Neuronal stem cell (in vitro differentiated cells): ENCODE measurements around the gene CATSPER3. TPM values are rescaled to one million over a fixed set of nuclear protein-coding genes. Genes with fewer than 3 reads are reported as not detected.

ENCODE experiments used
- DNase-seq: peaks from one replicate; pipeline ENCODE4 v3.0.0-alpha.2; 2013; ENCODE audit warnings: low spot score
- H2AFZ ChIP-seq: one replicate; pipeline ENCODE4 v1.6.1; 2013; ENCODE audit warnings: mild to moderate bottlenecking, low read length, inconsistent platforms
- H2AK5ac ChIP-seq: 2 replicates; pipeline ENCODE4 v1.6.1; 2013; ENCODE audit warnings: low read depth, mild to moderate bottlenecking, inconsistent platforms, low read length, moderate library complexity, mixed read lengths
- H2BK120ac ChIP-seq: 2 replicates; pipeline ENCODE4 v1.6.1; 2013; ENCODE audit warnings: low read depth, mild to moderate bottlenecking, inconsistent platforms, low read length, moderate library complexity, mixed read lengths
- H2BK12ac ChIP-seq: one replicate; pipeline ENCODE4 v1.6.1; 2013; ENCODE audit warnings: low read length, inconsistent platforms
- H2BK15ac ChIP-seq: 2 replicates; pipeline ENCODE4 v1.6.1; 2013; ENCODE audit warnings: mild to moderate bottlenecking, low read length, inconsistent platforms, mixed read lengths
- H2BK5ac ChIP-seq: one replicate; pipeline ENCODE4 v1.6.1; 2013; ENCODE audit warnings: inconsistent platforms, mild to moderate bottlenecking, low read length, moderate library complexity
- H3K14ac ChIP-seq: one replicate; pipeline ENCODE4 v1.6.1; 2013; ENCODE audit warnings: low read length, inconsistent platforms
- H3K18ac ChIP-seq: 2 replicates; pipeline ENCODE4 v1.6.1; 2013; ENCODE audit warnings: low read length, inconsistent platforms
- H3K23ac ChIP-seq: 2 replicates; pipeline ENCODE4 v1.6.1; 2013; ENCODE audit warnings: low read depth, mild to moderate bottlenecking, mixed read lengths, low read length, inconsistent platforms; ENCODE audit not compliant: poor library complexity
- H3K27ac ChIP-seq: replicated peaks from 3 replicates; pipeline ENCODE4 v1.5.1; 2013; ENCODE audit warnings: low read length, inconsistent platforms
- H3K27me3 ChIP-seq, 3 experiments: 2 replicates each; pipeline ENCODE4 v1.6.1; 2013; ENCODE audit warnings: low read length in 3 of 3, mild to moderate bottlenecking in 2 of 3, inconsistent platforms in 1 of 3, low read depth in 1 of 3, mixed read lengths in 1 of 3, moderate library complexity in 1 of 3; ENCODE audit not compliant: control insufficient read depth in 3 of 3, insufficient read depth in 3 of 3
- H3K36me3 ChIP-seq, 2 donors: replicated peaks in 1 of 2; 2 replicates each; pipeline ENCODE4 v1.6.1; 2013; ENCODE audit warnings: low read length in 2 of 2; ENCODE audit not compliant: control insufficient read depth in 2 of 2, insufficient read depth in 2 of 2
- H3K4ac ChIP-seq: 2 replicates; pipeline ENCODE4 v1.6.1; 2013; ENCODE audit warnings: inconsistent platforms, mild to moderate bottlenecking, low read length, moderate library complexity
- H3K4me1 ChIP-seq, 2 donors: 1 replicate in 1 of 2; 2 replicates in 1 of 2; pipeline ENCODE4 v1.6.1; 2013; ENCODE audit warnings: low read length in 2 of 2, low read depth in 1 of 2; ENCODE audit not compliant: control insufficient read depth in 2 of 2, insufficient read depth in 1 of 2
- H3K4me2 ChIP-seq: one replicate; pipeline ENCODE4 v1.6.1; 2013; ENCODE audit warnings: mild to moderate bottlenecking, low read length, inconsistent platforms; ENCODE audit not compliant: insufficient read depth, poor library complexity, severe bottlenecking
- H3K4me3 ChIP-seq, 2 donors: 2 replicates each; pipeline ENCODE4 v1.5.1; 2013; ENCODE audit warnings: low read length in 2 of 2, mild to moderate bottlenecking in 2 of 2, inconsistent platforms in 1 of 2, moderate library complexity in 1 of 2
- H3K79me1 ChIP-seq: one replicate; pipeline ENCODE4 v1.6.1; 2013; ENCODE audit warnings: low read depth, mild to moderate bottlenecking, inconsistent platforms, low read length, moderate library complexity
- H3K9ac ChIP-seq: one replicate; pipeline ENCODE4 v1.6.1; 2013; ENCODE audit warnings: mild to moderate bottlenecking, low read depth, low read length, inconsistent platforms; ENCODE audit not compliant: poor library complexity
- H3K9me3 ChIP-seq, 2 donors: replicated peaks in 1 of 2; 2 replicates each; pipeline versions ENCODE3 to v1.6.1; 2013; ENCODE audit warnings: low read length in 2 of 2, mild to moderate bottlenecking in 2 of 2, inconsistent platforms in 1 of 2, low read depth in 1 of 2, mixed read lengths in 1 of 2, moderate library complexity in 1 of 2; ENCODE audit not compliant: control insufficient read depth in 2 of 2, insufficient read depth in 1 of 2
- H4K8ac ChIP-seq: one replicate; pipeline ENCODE4 v1.6.1; 2013; ENCODE audit warnings: low read depth, mild to moderate bottlenecking, inconsistent platforms, low read length, moderate library complexity
- H4K91ac ChIP-seq: one replicate; pipeline ENCODE4 v1.6.1; 2013; ENCODE audit warnings: low read length, low read depth, mild to moderate bottlenecking, inconsistent platforms; ENCODE audit not compliant: poor library complexity
- WGBS, 2 donors: extraction: QIAGEN DNeasy Blood & Tissue Kit; methylation state at CpG; one replicate each; pipeline ENCODE4 v1.1.7; 2013; ENCODE audit warnings: missing lambda C conversion rate in 2 of 2, mixed read lengths in 1 of 2; ENCODE audit not compliant: insufficient read length in 2 of 2, insufficient replicate concordance in 1 of 2; ENCODE audit errors: extremely low coverage in 2 of 2; 5-methylcytosine and 5-hydroxymethylcytosine counted together
- polyA plus RNA-seq, 2 experiments: library from polyadenylated mRNA; stranded (reverse); fragments of 200-250 nt; gene quantifications; one replicate each; pipeline ENCODE4 v1.2.3, GENCODE V29; 2013

The CATSPER3 gene
- polyA plus RNA-seq (2013, experiment 1 of 2): 0.08 TPM
- polyA plus RNA-seq (2013, experiment 2 of 2): 0.07 TPM

DNA sequence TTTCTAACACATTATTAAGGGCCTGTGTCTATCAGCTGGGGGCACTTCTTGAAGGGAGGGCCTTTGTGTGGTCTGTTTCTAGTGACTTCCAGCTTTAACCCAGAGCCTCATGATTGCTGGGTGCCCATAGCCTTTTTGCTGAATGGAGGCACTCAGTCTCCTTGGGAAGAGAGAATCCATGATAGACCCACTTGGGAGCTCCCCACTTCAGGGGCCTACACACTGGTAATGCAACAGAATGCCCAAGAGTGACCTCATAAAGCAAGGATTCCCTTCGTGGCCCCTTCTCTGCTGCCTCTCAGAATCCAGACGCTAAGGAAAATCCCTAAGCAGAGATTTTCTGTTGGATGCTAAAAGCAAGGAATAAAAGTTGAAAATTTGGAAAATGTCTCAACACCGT, at the start of gene CATSPER3:
TSS of gene CATSPER3 (plus strand) at position 301 of the 400 bp plus-strand sequence. CDS start at position 386, 85 bp downstream.
- Histone ChIP-seq H3K4me1 (no peaks in the 10 kb centered on the region), H4K91ac (no peak within 1 kb of the TSS), H2BK5ac (no peak within 1 kb of the TSS), H3K4me2 (no peak within 1 kb of the TSS), H2BK12ac (no peak within 1 kb of the TSS), H3K4ac (no peak within 1 kb of the TSS), H2BK15ac (no peak within 1 kb of the TSS), H3K18ac (no peak within 1 kb of the TSS), H3K9ac (no peak within 1 kb of the TSS), H2BK120ac (no peak within 1 kb of the TSS), H3K27ac (no peak within 1 kb of the TSS), H3K36me3 (peaks cover 0 to 1% of the 10 kb centered on the region in 2 donors), H2AK5ac (no peak within 1 kb of the TSS), H3K4me3 (no peak within 1 kb of the TSS), H3K23ac (no peak within 1 kb of the TSS), H2AFZ (no peak within 1 kb of the TSS), H3K79me1 (no peaks in the 10 kb centered on the region), H3K14ac (no peak within 1 kb of the TSS), H4K8ac (no peak within 1 kb of the TSS), H3K27me3 (no peaks in the 10 kb centered on the region), H3K9me3 (no peaks in the 10 kb centered on the region)
- no CpG with 5 or more reads among the region's 3 CpGs for WGBS, 2 donors
- no peak for DNase-seq

DNA sequence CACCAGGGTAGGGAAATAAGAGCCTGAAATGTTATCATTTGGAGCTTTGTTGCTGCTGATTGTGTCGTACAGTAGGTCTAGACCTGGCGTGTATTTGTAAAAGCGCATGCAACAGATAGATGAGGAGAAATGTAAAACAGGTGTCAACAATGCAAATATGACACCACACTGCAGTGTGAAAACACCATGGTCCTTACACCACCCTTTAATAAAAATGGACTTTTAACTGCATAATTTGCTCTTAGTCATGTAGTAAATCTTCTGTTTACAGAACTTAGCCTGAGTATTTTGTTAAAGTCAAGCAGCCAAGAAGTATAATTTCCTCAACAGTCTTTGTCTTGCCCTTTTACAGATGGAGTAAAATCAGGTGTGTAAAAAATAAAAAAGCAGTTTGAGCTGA, 48.8 kb upstream of the CATSPER3 start:
- H2BK5ac ChIP-seq: no peak overlapping the region
- H3K27me3 ChIP-seq: no peaks in the 10 kb centered on the region
- no CpG with 5 or more reads among the region's 3 CpGs for WGBS, 2 donors
- H3K9me3 ChIP-seq: no peaks in the 10 kb centered on the region
- H3K4me3 ChIP-seq: no peak overlapping the region
- peaks cover 0 to 70% of the 10 kb centered on the region in 2 donors for H3K36me3 ChIP-seq
- H2AFZ ChIP-seq: no peak overlapping the region
- H2BK15ac ChIP-seq: no peak overlapping the region
- H3K79me1 ChIP-seq: no peaks in the 10 kb centered on the region
- no peak overlapping the region for H2BK120ac ChIP-seq
- no peak overlapping the region for H3K27ac ChIP-seq
- no peak overlapping the region for H2AK5ac ChIP-seq
- H3K9ac ChIP-seq: no peak overlapping the region
- no peak overlapping the region for H3K4me2 ChIP-seq
- H3K23ac ChIP-seq: no peak overlapping the region
- no peak overlapping the region for H3K14ac ChIP-seq
- no peak overlapping the region for H3K4ac ChIP-seq
- no peak overlapping the region for H4K8ac ChIP-seq
- no peak overlapping the region for H3K18ac ChIP-seq
- H3K4me1 ChIP-seq: no peaks in the 10 kb centered on the region
- H2BK12ac ChIP-seq: no peak overlapping the region
- H4K91ac ChIP-seq: no peak overlapping the region
- DNase-seq: no peak

DNA sequence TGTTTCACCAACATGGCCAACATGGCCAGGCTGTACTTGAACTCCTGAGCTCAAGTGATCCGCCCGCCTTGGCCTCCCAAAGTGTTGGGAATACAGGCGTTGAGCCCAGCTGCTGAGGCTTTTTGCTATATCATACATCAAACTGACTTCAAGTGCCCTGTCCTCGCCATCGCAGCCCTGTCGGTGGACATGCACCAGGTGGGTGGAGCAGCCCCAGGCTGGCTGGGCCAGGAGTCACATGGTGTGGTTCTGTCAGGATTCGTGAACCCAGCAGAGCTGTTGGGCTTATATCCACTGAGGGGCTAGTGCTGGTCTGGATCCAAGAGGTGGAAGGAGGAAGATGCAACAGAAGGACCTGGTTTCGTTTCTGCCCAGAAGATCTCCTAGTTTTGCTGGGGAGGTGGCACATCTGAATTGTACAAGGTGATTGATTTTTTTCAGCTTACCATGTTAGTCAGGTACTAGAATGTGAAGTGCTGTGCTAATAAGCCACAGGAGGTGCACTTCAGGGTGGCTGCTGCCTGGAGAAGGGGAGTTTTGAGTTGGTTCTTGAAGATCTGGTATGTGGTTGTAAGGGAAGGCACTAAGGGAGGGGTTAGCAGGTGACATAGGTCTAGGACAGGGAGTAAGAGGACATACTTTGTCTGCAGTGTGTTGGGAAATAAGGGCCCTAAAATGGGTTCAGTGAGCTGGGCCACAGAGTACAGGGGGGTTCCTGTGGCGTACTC, 46.7 kb upstream of the CATSPER3 start:
- Histone ChIP-seq H3K27ac (no peak overlapping the region), H3K4me2 (no peak overlapping the region), H3K9me3 (no peaks in the 10 kb centered on the region), H3K18ac (no peak overlapping the region), H3K36me3 (peaks cover 0 to 53% of the 10 kb centered on the region in 2 donors), H3K9ac (no peak overlapping the region), H2BK12ac (no peak overlapping the region), H2AK5ac (no peak overlapping the region), H3K4ac (no peak overlapping the region), H3K14ac (no peak overlapping the region), H3K4me1 (no peaks in the 10 kb centered on the region), H3K23ac (no peak overlapping the region), H3K4me3 (no peak overlapping the region), H4K91ac (no peak overlapping the region), H2BK15ac (no peak overlapping the region), H3K79me1 (no peaks in the 10 kb centered on the region), H2BK120ac (no peak overlapping the region), H3K27me3 (no peaks in the 10 kb centered on the region), H4K8ac (no peak overlapping the region), H2BK5ac (no peak overlapping the region), H2AFZ (no peak overlapping the region)
- no CpG with 5 or more reads among the region's 9 CpGs for WGBS, 2 donors
- DNase-seq: no peak

DNA sequence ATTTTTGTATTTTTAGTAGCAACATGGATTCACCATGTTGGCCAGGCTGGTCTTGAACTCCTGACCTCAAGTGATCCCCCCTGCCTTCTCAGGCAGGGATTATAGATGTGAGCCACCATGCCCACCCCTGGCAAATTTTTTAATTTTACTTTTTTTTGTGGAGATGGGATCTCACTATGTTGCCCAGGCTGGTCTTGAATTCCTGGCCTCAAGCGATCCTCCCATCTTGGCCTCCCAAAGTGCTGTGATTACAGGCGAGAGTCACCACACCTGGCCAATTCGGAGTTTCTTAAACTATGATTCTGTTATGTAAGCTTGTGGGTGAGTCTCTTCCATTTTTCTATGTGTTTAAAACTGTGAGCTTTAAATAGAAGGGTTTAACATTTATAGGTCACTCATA, 35.2 kb upstream of the CATSPER3 start:
- no peak overlapping the region for H4K91ac ChIP-seq
- H2BK120ac ChIP-seq: no peak overlapping the region
- H3K4ac ChIP-seq: no peak overlapping the region
- H3K9ac ChIP-seq: no peak overlapping the region
- no peaks in the 10 kb centered on the region for H3K27me3 ChIP-seq
- no CpG with 5 or more reads among the region's 3 CpGs for WGBS, 2 donors
- peaks cover 0 to 2% of the 10 kb centered on the region in 2 donors for H3K9me3 ChIP-seq
- H2AK5ac ChIP-seq: no peak overlapping the region
- H3K36me3 ChIP-seq: peaks cover 0 to 40% of the 10 kb centered on the region in 2 donors
- H4K8ac ChIP-seq: no peak overlapping the region
- no peak overlapping the region for H2BK12ac ChIP-seq
- no peak overlapping the region for H3K4me2 ChIP-seq
- DNase-seq: no peak
- no peak overlapping the region for H3K14ac ChIP-seq
- H2BK15ac ChIP-seq: no peak overlapping the region
- H3K4me1 ChIP-seq: no peaks in the 10 kb centered on the region
- H3K23ac ChIP-seq: no peak overlapping the region
- no peak overlapping the region for H2AFZ ChIP-seq
- no peak overlapping the region for H3K4me3 ChIP-seq
- H3K27ac ChIP-seq: no peak overlapping the region
- H3K79me1 ChIP-seq: no peaks in the 10 kb centered on the region
- H2BK5ac ChIP-seq: no peak overlapping the region
- H3K18ac ChIP-seq: no peak overlapping the region
